Common myeloid progenitor, CD34-positive (primary cell): ENCODE measurements around the gene VEGFB.

Source experiments
- CTCF ChIA-PET: fragments of 350-600 bp; sonication (Branson Sonifier 250); formaldehyde crosslinking; loops from one replicate; lab custom pipeline; 2021; ENCODE audit warnings: antibody characterized with exemption; lab: Charles Lee
- POLR2A ChIA-PET: fragments of 350-600 bp; sonication (Branson Sonifier 250); formaldehyde crosslinking; loops from one replicate; lab custom pipeline; 2021; ENCODE audit warnings: antibody characterized with exemption; lab: Charles Lee
- DNase-seq, 3 donors: peaks; one replicate each; pipeline versions ENCODE4 v3.0.0 to v3.0.0-alpha.2; 2013
- H3K27ac ChIP-seq, 2 experiments: 1 replicate in 1 of 2; 2 replicates in 1 of 2; pipeline ENCODE4 v1.7.0; 2013; ENCODE audit warnings: inconsistent platforms in 2 of 2, low read length in 2 of 2, mild to moderate bottlenecking in 2 of 2, low read depth in 1 of 2, moderate library complexity in 1 of 2; ENCODE audit not compliant: severe bottlenecking in 2 of 2, insufficient read depth in 1 of 2, poor library complexity in 1 of 2
- H3K27me3 ChIP-seq, 5 experiments: replicated peaks in 2 of 5; 1 replicate in 3 of 5; 2 replicates in 2 of 5; pipeline versions ENCODE4 v1.6.1 to v1.7.0; 2013; ENCODE audit warnings: low read length in 4 of 5, mild to moderate bottlenecking in 2 of 5, moderate library complexity in 2 of 5, inconsistent platforms in 1 of 5; ENCODE audit not compliant: insufficient read depth in 5 of 5, control insufficient read depth in 4 of 5
- H3K36me3 ChIP-seq, 4 experiments: 1 replicate in 2 of 4; 2 replicates in 2 of 4; pipeline versions ENCODE4 v1.6.1 to v1.7.0; 2013; ENCODE audit warnings: low read length in 3 of 4, control low read depth in 1 of 4, mild to moderate bottlenecking in 1 of 4; ENCODE audit not compliant: control insufficient read depth in 4 of 4, insufficient read depth in 4 of 4
- H3K4me1 ChIP-seq, 4 experiments: 1 replicate in 3 of 4; 2 replicates in 1 of 4; pipeline versions ENCODE4 v1.6.1 to v1.7.1; 2013; ENCODE audit warnings: low read length in 3 of 4, mild to moderate bottlenecking in 3 of 4, control low read depth in 1 of 4, inconsistent platforms in 1 of 4, moderate library complexity in 1 of 4; ENCODE audit not compliant: control insufficient read depth in 4 of 4, insufficient read depth in 4 of 4; ENCODE audit errors: control extremely low read depth in 1 of 4
- H3K4me3 ChIP-seq, 7 experiments: 1 replicate in 4 of 7; 2 replicates in 3 of 7; pipeline versions ENCODE4 v1.5.1 to v1.7.0; 2013; ENCODE audit warnings: mild to moderate bottlenecking in 7 of 7, low read length in 6 of 7, moderate library complexity in 6 of 7, inconsistent platforms in 2 of 7, low read depth in 2 of 7, control low read depth in 1 of 7; ENCODE audit not compliant: insufficient read depth in 4 of 7, control insufficient read depth in 1 of 7; ENCODE audit errors: extremely low read depth in 1 of 7
- H3K9me3 ChIP-seq, 5 experiments: 1 replicate in 4 of 5; 2 replicates in 1 of 5; pipeline versions ENCODE4 v1.6.1 to v1.7.1; 2013; ENCODE audit warnings: low read length in 4 of 5, mild to moderate bottlenecking in 2 of 5, inconsistent platforms in 1 of 5, low read depth in 1 of 5, moderate library complexity in 1 of 5; ENCODE audit not compliant: control insufficient read depth in 4 of 5, insufficient read depth in 2 of 5; ENCODE audit errors: control extremely low read depth in 1 of 5
- WGBS: methylation state at CpG from one replicate; pipeline ENCODE4 v1.1.5; 2013; ENCODE audit not compliant: insufficient coverage; 5-methylcytosine and 5-hydroxymethylcytosine counted together

The VEGFB gene

GRCh38 chr11:64281957-64282770 lies 47.8 kb downstream of the VEGFB start:
- Histone ChIP-seq H3K36me3 (peaks cover 4 to 26% (median 12%) of the 10 kb centered on the region in 4 experiments), H3K4me1 (peaks cover 0 to 21% (median 20%) of the 10 kb centered on the region in 4 experiments), H3K27me3 (no peaks in the 10 kb centered on the region), H3K9me3 (no peaks in the 10 kb centered on the region), H3K27ac (no peak overlapping the region), H3K4me3 (no peak overlapping the region)
- DNase-seq: no peak
- 98% methylated on average over 15 of the region's 22 CpGs for WGBS
- ChIA-PET POLR2A (interaction anchor here (0.7 kb wide), 1 partner anchor 45 kb away, joined by 6 read pairs; no protein-coding TSS in a partner anchor), CTCF (interaction anchor here (0.6 to 6.4 kb wide), 5 partner anchors 11 to 122 kb away, joined by 3 to 42 read pairs (median 3); partner anchors contain the start of gene CATSPERZ)

GRCh38 chr11:64283092-64283491 lies 48.7 kb downstream of the VEGFB start:
- 100% methylated on average over 3 of the region's 3 CpGs for WGBS
- H3K27me3 ChIP-seq: no peaks in the 10 kb centered on the region
- H3K4me1 ChIP-seq: peaks cover 0 to 21% (median 20%) of the 10 kb centered on the region in 4 experiments
- no peak for DNase-seq
- H3K36me3 ChIP-seq: peaks cover 4 to 21% (median 9%) of the 10 kb centered on the region in 4 experiments
- H3K27ac ChIP-seq: peak overlapping the region; percentile 28 to 99
- ChIA-PET CTCF (interaction anchor here (0.6 to 6.4 kb wide), 8 partner anchors 9 to 123 kb away, joined by 3 to 42 read pairs (median 6); partner anchors contain the start of genes CATSPERZ, FERMT3 and PLCB3), POLR2A (interaction anchor here (2.9 kb wide), 1 partner anchor 13 kb away, joined by 30 read pairs; no protein-coding TSS in a partner anchor)
- no peaks in the 10 kb centered on the region for H3K9me3 ChIP-seq
- H3K4me3 ChIP-seq: no peak overlapping the region

- ChIA-PET CTCF (interaction anchor here (0.6 to 6.4 kb wide), 13 partner anchors 7 to 79 kb away, joined by 3 to 42 read pairs (median 4); partner anchors contain the start of genes CATSPERZ, FERMT3, PLCB3 and TRMT112), POLR2A (interaction anchor here (0.6 to 2.9 kb wide), 4 partner anchors 14 to 1136 kb away, joined by 3 to 30 read pairs (median 4); partner anchors contain the start of gene FKBP2)
- Histone ChIP-seq H3K4me3 (peak within 1 kb of the TSS; percentile 54 to 92 (median 81)), H3K36me3 (peaks cover 0 to 12% (median 3%) of the 10 kb centered on the region in 4 experiments), H3K9me3 (no peaks in the 10 kb centered on the region), H3K27ac (peak within 1 kb of the TSS; percentile 98 to 99), H3K27me3 (peaks cover 0 to under 1% (median 0%) of the 10 kb centered on the region in 5 experiments), H3K4me1 (peaks cover 0 to 21% (median 20%) of the 10 kb centered on the region in 4 experiments)
- 6% methylated on average over 29 of the region's 44 CpGs for WGBS
- peak; percentile 91 to 93 (median 93) for DNase-seq
These were observed 49.9 kb downstream of the VEGFB start, which contains the start of gene BAD for GRCh38 chr11:64284048-64284961. TSS of gene BAD (minus strand) at chr11:64284665. CDS start at chr11:64284368, 297 bp downstream.

- H3K27me3 ChIP-seq: peaks cover 0 to 10% (median 0%) of the 10 kb centered on the region in 5 experiments
- under 1% methylated on average over 63 of the region's 102 CpGs for WGBS
- no peaks in the 10 kb centered on the region for H3K9me3 ChIP-seq
- H3K4me3 ChIP-seq: peak within 1 kb of the TSS; percentile 54 to 92 (median 81)
- DNase-seq: peak; percentile 81 to 91 (median 89)
- peaks cover 0 to 12% (median 2%) of the 10 kb centered on the region in 4 experiments for H3K36me3 ChIP-seq
- ChIA-PET POLR2A (interaction anchor here (0.6 to 2.9 kb wide), 6 partner anchors 15 to 1135 kb away, joined by 3 to 30 read pairs (median 3); partner anchors contain the start of genes FKBP2 and PPP1R14B), CTCF (interaction anchor here (0.8 to 6.4 kb wide), 8 partner anchors 8 to 78 kb away, joined by 3 to 42 read pairs (median 4); partner anchors contain the start of genes CATSPERZ and TRMT112)
- peaks cover 0 to 21% (median 20%) of the 10 kb centered on the region in 4 experiments for H3K4me1 ChIP-seq
- peak within 1 kb of the TSS; percentile 98 to 99 for H3K27ac ChIP-seq
These were observed 50.8 kb downstream of the VEGFB start, which contains the start of gene GPR137 for GRCh38 chr11:64284962-64285884. TSS of gene GPR137 (plus strand) at chr11:64285848. CDS start at chr11:64286525, 677 bp downstream.

- peak in 2 of 3 donors; percentile 43 to 48 for DNase-seq
These were observed 51.8 kb downstream of the VEGFB start for GRCh38 chr11:64285885-64286800.

More at GRCh38 chr11:64285885-64286800, 51.8 kb downstream of the VEGFB start:
- CTCF ChIA-PET: interaction anchor here (1.0 to 6.4 kb wide), 8 partner anchors 9 to 81 kb away, joined by 3 to 42 read pairs (median 4); partner anchors contain the start of gene CATSPERZ
- Histone ChIP-seq H3K27ac (peak overlapping the region; percentile 98 to 99), H3K36me3 (peaks cover 0 to 11% (median 2%) of the 10 kb centered on the region in 4 experiments), H3K4me3 (peak overlapping the region; percentile 13 to 92 (median 81)), H3K27me3 (peaks cover 0 to 19% (median 8%) of the 10 kb centered on the region in 5 experiments), H3K4me1 (peaks cover 0 to 22% (median 20%) of the 10 kb centered on the region in 4 experiments), H3K9me3 (no peaks in the 10 kb centered on the region)
- WGBS: 39% methylated on average over 28 of the region's 40 CpGs
- POLR2A ChIA-PET: interaction anchor here (1.2 to 2.9 kb wide), 2 partner anchors 16 to 39 kb away, joined by 3 to 30 read pairs; no protein-coding TSS in a partner anchor
